ENCODE data around the gene RHBDF1.

DNA sequence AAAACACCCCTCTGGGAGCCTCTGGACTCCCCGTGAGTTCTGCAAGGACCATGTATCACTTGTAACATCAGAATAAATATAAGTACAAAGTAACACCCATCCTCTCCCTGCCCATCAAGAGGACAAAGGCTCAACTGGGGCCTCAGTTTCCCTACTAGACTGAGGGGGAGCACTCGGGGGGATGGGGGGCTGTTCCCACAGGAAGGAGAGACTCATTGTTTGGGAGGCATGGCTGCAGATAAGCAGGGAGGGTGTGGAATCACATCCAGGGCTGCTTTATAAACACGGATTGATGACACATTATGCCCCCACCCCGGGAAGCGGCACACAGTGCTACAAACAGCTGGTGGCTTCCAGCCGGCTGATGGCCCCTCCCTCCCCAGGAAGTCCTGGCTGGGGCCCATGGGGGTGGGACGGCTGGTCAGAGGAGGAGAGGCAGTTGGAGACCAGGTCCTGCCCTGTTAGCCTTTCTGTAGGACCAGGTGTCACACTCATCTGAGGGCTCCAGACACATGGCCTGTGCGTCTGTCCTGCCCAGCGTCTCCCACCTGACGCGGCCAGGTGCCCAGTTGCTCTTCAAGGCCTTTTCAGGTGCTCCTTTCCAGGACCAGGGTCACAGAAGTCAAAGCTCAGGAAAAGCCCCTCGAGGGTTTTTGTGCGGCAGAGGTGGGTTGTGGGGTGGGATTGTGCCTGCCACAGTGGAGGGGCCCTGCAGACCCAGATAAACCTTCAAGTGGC is 4.3 kb upstream of the RHBDF1 start:
- TF ChIP-seq, protein P1, sequence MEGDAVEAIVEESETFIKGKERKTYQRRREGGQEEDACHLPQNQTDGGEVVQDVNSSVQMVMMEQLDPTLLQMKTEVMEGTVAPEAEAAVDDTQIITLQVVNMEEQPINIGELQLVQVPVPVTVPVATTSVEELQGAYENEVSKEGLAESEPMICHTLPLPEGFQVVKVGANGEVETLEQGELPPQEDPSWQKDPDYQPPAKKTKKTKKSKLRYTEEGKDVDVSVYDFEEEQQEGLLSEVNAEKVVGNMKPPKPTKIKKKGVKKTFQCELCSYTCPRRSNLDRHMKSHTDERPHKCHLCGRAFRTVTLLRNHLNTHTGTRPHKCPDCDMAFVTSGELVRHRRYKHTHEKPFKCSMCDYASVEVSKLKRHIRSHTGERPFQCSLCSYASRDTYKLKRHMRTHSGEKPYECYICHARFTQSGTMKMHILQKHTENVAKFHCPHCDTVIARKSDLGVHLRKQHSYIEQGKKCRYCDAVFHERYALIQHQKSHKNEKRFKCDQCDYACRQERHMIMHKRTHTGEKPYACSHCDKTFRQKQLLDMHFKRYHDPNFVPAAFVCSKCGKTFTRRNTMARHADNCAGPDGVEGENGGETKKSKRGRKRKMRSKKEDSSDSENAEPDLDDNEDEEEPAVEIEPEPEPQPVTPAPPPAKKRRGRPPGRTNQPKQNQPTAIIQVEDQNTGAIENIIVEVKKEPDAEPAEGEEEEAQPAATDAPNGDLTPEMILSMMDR (IDR thresholded peaks at IDR 0.05) = no peak
- TF ChIP-seq POLR2A (IDR thresholded peaks at IDR 0.05) = no peak
